HG03442 (cell line): Measurements from ENCODE around the gene SEC63.

Source experiments
- ATAC-seq: cut with Tn5 transposase; IDR thresholded peaks from one replicate; pipeline ENCODE4 v1.9.1; 2021; ENCODE audit warnings: mild to moderate bottlenecking, moderate library complexity; ENCODE audit not compliant: unreplicated experiment

The SEC63 gene

GRCh38 chr6:107820338-107821261 lies 137.4 kb downstream of the SEC63 start:
- no peak for ATAC-seq

GRCh38 chr6:107819964-107820337 lies 138.1 kb downstream of the SEC63 start:
- ATAC-seq = no peak

GRCh38 chr6:107819217-107819616 lies 138.8 kb downstream of the SEC63 start:
- ATAC-seq = no peak

- no peak for ATAC-seq
Observed at GRCh38 chr6:107818272-107818671, 139.7 kb downstream of the SEC63 start.

- ATAC-seq = no peak
Observed at GRCh38 chr6:107817784-107818183, 140.2 kb downstream of the SEC63 start.
